K562 (cell line): ENCODE results near the gene SOX12. TPM values are rescaled to one million over a fixed set of nuclear protein-coding genes. Genes with fewer than 3 reads are reported as not detected.

Experiments used
- CBFB ChIP-seq: sonication (generic); formaldehyde crosslinking; IDR thresholded peaks from 2 replicates; pipeline ENCODE4 v1.4.0; 2020; ENCODE audit warnings: mild to moderate bottlenecking, missing genetic modification reagents
- CBX3 ChIP-seq, 2 experiments: IDR thresholded peaks; 1 replicate in 1 of 2; 2 replicates in 1 of 2; pipeline ENCODE4 v1.6.1; 2012; ENCODE audit warnings: inconsistent platforms in 2 of 2, low read length in 2 of 2, borderline replicate concordance in 1 of 2, control low read depth in 1 of 2
- DMBX1 ChIP-seq: fragments of 250-450 bp; sonication (Bioruptor Pico); IDR thresholded peaks from 2 replicates; pipeline ENCODE4 v1.8.0; 2022; ENCODE audit warnings: inconsistent platforms, mild to moderate bottlenecking, moderate library complexity, borderline replicate concordance
- EP400 ChIP-seq: fragments of 450-650 bp; IDR thresholded peaks from 2 replicates; pipeline ENCODE4 v1.6.1; 2017; ENCODE audit warnings: antibody characterized with exemption, mild to moderate bottlenecking, moderate library complexity
- FOXK1 ChIP-seq: sonication (generic); formaldehyde crosslinking; IDR thresholded peaks from 2 replicates; pipeline ENCODE4 v1.8.0; 2022; ENCODE audit warnings: missing genetic modification reagents, mild to moderate bottlenecking, borderline replicate concordance
- MIER1 ChIP-seq: fragments of 450-650 bp; IDR thresholded peaks from 2 replicates; pipeline ENCODE4 v1.6.1; 2016; ENCODE audit warnings: antibody characterized with exemption, mild to moderate bottlenecking, low read depth
- NCOA6 ChIP-seq: fragments of 450-650 bp; IDR thresholded peaks from 2 replicates; pipeline ENCODE4 v1.6.1; 2017; ENCODE audit warnings: mild to moderate bottlenecking
- NR2C2 ChIP-seq, 2 experiments: fragments of 200-800 bp in 1 of 2; sonication (Bioruptor generic) in 1 of 2; sonication (generic) in 1 of 2; formaldehyde crosslinking in 1 of 2; IDR thresholded peaks; 2 replicates each; pipeline versions ENCODE4 v1.6.1 to v1.8.0; 2016 to 2022; ENCODE audit warnings: mild to moderate bottlenecking in 1 of 2, missing compliant biosample characterization in 1 of 2, missing genetic modification characterization in 1 of 2, missing genetic modification reagents in 1 of 2
- POLR2AphosphoS5 ChIP-seq: IDR thresholded peaks from 2 replicates; pipeline ENCODE4 v1.6.1; 2011; ENCODE audit warnings: mild to moderate bottlenecking, low read depth, low read length, moderate library complexity; ENCODE audit not compliant: control insufficient read depth, insufficient read depth
- PRDM10 ChIP-seq: fragments of 450-650 bp; IDR thresholded peaks from 2 replicates; pipeline ENCODE4 v1.6.1; 2018; ENCODE audit not compliant: partially characterized antibody
- RFX7 ChIP-seq: fragments of 250-450 bp; sonication (Bioruptor Pico); IDR thresholded peaks from 2 replicates; pipeline ENCODE4 v1.5.1; 2021; ENCODE audit warnings: mild to moderate bottlenecking
- SAP30 ChIP-seq: fragments of 200-600 bp; sonication (generic); IDR thresholded peaks from 2 replicates; pipeline ENCODE4 v1.6.1; 2012; ENCODE audit warnings: borderline replicate concordance, low read depth, mild to moderate bottlenecking, moderate library complexity, low read length, control low read depth, inconsistent platforms; ENCODE audit not compliant: insufficient read depth, poor library complexity, severe bottlenecking
- SFPQ ChIP-seq: fragments of 200-400 bp; formaldehyde crosslinking; IDR thresholded peaks from 2 replicates; pipeline ENCODE4 v1.6.1; 2017; ENCODE audit warnings: mild to moderate bottlenecking, low read depth, low read length, moderate library complexity
- TCF7 ChIP-seq: sonication (generic); IDR thresholded peaks from 2 replicates; pipeline ENCODE4 v1.6.1; 2016; ENCODE audit warnings: antibody characterized with exemption, borderline replicate concordance
- ZFX ChIP-seq: sonication (generic); formaldehyde crosslinking; IDR thresholded peaks from 2 replicates; pipeline ENCODE4 v1.8.0; 2022; ENCODE audit warnings: mild to moderate bottlenecking, missing genetic modification reagents, moderate library complexity
- ZNF133 ChIP-seq: fragments of 250-450 bp; sonication (Bioruptor Pico); IDR thresholded peaks from 2 replicates; pipeline ENCODE4 v1.4.0; 2020; ENCODE audit warnings: mild to moderate bottlenecking
- ZNF263 ChIP-seq: sonication (generic); formaldehyde crosslinking; IDR thresholded peaks from 2 replicates; pipeline ENCODE4 v1.8.0; 2022; ENCODE audit warnings: mild to moderate bottlenecking, missing genetic modification reagents, borderline replicate concordance
- ZNF512 ChIP-seq: IDR thresholded peaks from 2 replicates; pipeline ENCODE4 v1.6.1; 2016; ENCODE audit warnings: missing genetic modification characterization, missing compliant biosample characterization
- ZNF766 ChIP-seq: fragments of 200-800 bp; sonication (Bioruptor generic); conservative IDR thresholded peaks from 2 replicates; pipeline ENCODE4 v1.6.1; 2016; ENCODE audit warnings: missing genetic modification characterization, missing compliant biosample characterization
- polyA plus RNA-seq, 8 experiments: library from polyadenylated mRNA; depleted of rRNA in 4 of 8; stranded (reverse) in 5 of 8; unstranded in 3 of 8; fragments of >200 nt; fragmentation: Nextera tagmentation in 2 of 8; fragmentation: Illumina TruSeq in 1 of 8; extraction: Ambion mirVana in 2 of 8; extraction: Trizol in 1 of 8; gene quantifications; 2 replicates each; pipeline versions ENCODE4 v1.2.1 to v1.2.3, GENCODE V29; 2011 to 2014; ENCODE audit warnings: inconsistent platforms in 1 of 8, missing spikeins in 1 of 8
- total RNA-seq, 7 experiments: library from RNA; depleted of rRNA in 6 of 7; stranded (reverse); fragments of >200 nt in 6 of 7; fragmentation: Illumina TruSeq in 2 of 7; extraction: Trizol in 2 of 7; gene quantifications; 2 replicates each; pipeline versions ENCODE4 v1.2.1 to v1.2.3, GENCODE V29; 2011 to 2021; ENCODE audit warnings: low replicate concordance in 1 of 7

The SOX12 gene
- total and polyA plus RNA-seq, 9 of the 15 experiments (the other 6 are each of a cell fraction or from before 2014, with no cell fraction given), result 0.42 to 26.3 (median 2.6) TPM

- TF ChIP-seq DMBX1 (CRISPR knock-in tag), result peak; percentile 98
- no peak for TF ChIP-seq ZNF133
- 0 out of 2 replicates have a peak, but pooled peaks have one; percentile 87 for TF ChIP-seq FOXK1 (CRISPR knock-in tag)
- TF ChIP-seq TCF7, result no peak
- no peak for TF ChIP-seq POLR2AphosphoS5
- no peak for TF ChIP-seq MIER1
- TF ChIP-seq NR2C2 (CRISPR knock-in tag; IDR thresholded peaks at IDR 0.05), result no peak
- peak; percentile 62; the same call in 1 of the 2 replicates for TF ChIP-seq NR2C2 (tag; IDR thresholded peaks at IDR 0.05)
- no peak for TF ChIP-seq ZNF512 (tag)
- no peak for TF ChIP-seq SAP30
- no peak for TF ChIP-seq NCOA6
- TF ChIP-seq ZNF766 (CRISPR knock-in tag), result peak; percentile 77; the same call in 1 of the 2 replicates
- no peak for TF ChIP-seq PRDM10
- TF ChIP-seq RFX7, result no peak
- peak; percentile 96 for TF ChIP-seq EP400
- TF ChIP-seq SFPQ, result no peak
- no peak for TF ChIP-seq ZNF263 (CRISPR knock-in tag)
- no peak for TF ChIP-seq CBX3 (IDR thresholded peaks at IDR 0.05; ENCODE audit: borderline replicate concordance in 1 of 2, low read length in 2 of 2)
- no peak for TF ChIP-seq CBFB
- no peak for TF ChIP-seq ZFX (CRISPR knock-in tag)
Observed at GRCh38 chr20:362271-363254, 37.2 kb downstream of the SOX12 start (continued).
